Measurements from ENCODE around the gene TMEM163. TPM values are rescaled to one million over a fixed set of nuclear protein-coding genes. Genes with fewer than 3 reads are reported as not detected.
"Not testable (repeated sequence)": the region's sequence is repeated elsewhere in the genome, so short reads cannot be mapped to it uniquely, and the experiment has no call there.

TMEM163 gene
- total RNA-seq, 1 donor: not detected

GRCh38 chr2:134763164-134763710 lies 44.4 kb upstream of the TMEM163 start:
- Histone ChIP-seq H3K27me3 (ENCODE audit: insufficient read depth, low read length) (peaks cover 3% of the 10 kb centered on the region), H4K20me1 (ENCODE audit: insufficient read depth, low read length) (no peaks in the 10 kb centered on the region), H3K4me1 (ENCODE audit: insufficient read depth, low read length) (peaks cover 2% of the 10 kb centered on the region), H2AFZ (ENCODE audit: low read length) (no peak overlapping the region), H3K4me3 (ENCODE audit: insufficient read depth, low read length) (no peak overlapping the region), H3K9me3 (ENCODE audit: low read depth, low read length) (no peaks in the 10 kb centered on the region), H3K4me2 (ENCODE audit: insufficient read depth, low read length) (no peak overlapping the region), H3K27ac (ENCODE audit: low read depth, low read length) (no peak overlapping the region), H3K79me2 (ENCODE audit: insufficient read depth, low read length) (no peaks in the 10 kb centered on the region), H3K36me3 (ENCODE audit: insufficient read depth, low read length) (no peaks in the 10 kb centered on the region)
- TF ChIP-seq CTCF (IDR thresholded peaks at IDR 0.05; ENCODE audit: extremely low read depth, low read depth, low read length): no peak
- DNase-seq (ENCODE audit: insufficient read length, low spot score, missing footprints): no peak

- no peak for DNase-seq (ENCODE audit: insufficient read length, low spot score, missing footprints)
- peaks cover 3% of the 10 kb centered on the region for H3K27me3 ChIP-seq (ENCODE audit: insufficient read depth, low read length)
- H3K4me3 ChIP-seq (ENCODE audit: insufficient read depth, low read length): no peak overlapping the region
- no peaks in the 10 kb centered on the region for H4K20me1 ChIP-seq (ENCODE audit: insufficient read depth, low read length)
- H3K4me2 ChIP-seq (ENCODE audit: insufficient read depth, low read length): no peak overlapping the region
- H3K9me3 ChIP-seq (ENCODE audit: low read depth, low read length): no peaks in the 10 kb centered on the region
- H3K36me3 ChIP-seq (ENCODE audit: insufficient read depth, low read length): no peaks in the 10 kb centered on the region
- peaks cover 2% of the 10 kb centered on the region for H3K4me1 ChIP-seq (ENCODE audit: insufficient read depth, low read length)
- no peaks in the 10 kb centered on the region for H3K79me2 ChIP-seq (ENCODE audit: insufficient read depth, low read length)
- TF ChIP-seq CTCF (IDR thresholded peaks at IDR 0.05; ENCODE audit: extremely low read depth, low read depth, low read length): no peak
- H3K27ac ChIP-seq (ENCODE audit: low read depth, low read length): no peak overlapping the region
- H2AFZ ChIP-seq (ENCODE audit: low read length): no peak overlapping the region
These were observed 43.7 kb upstream of the TMEM163 start for GRCh38 chr2:134762508-134762907.

- no peak overlapping the region for H3K27ac ChIP-seq (ENCODE audit: low read depth, low read length)
- no peaks in the 10 kb centered on the region for H3K79me2 ChIP-seq (ENCODE audit: insufficient read depth, low read length)
- no peak overlapping the region for H3K4me3 ChIP-seq (ENCODE audit: insufficient read depth, low read length)
- H3K36me3 ChIP-seq (ENCODE audit: insufficient read depth, low read length): no peaks in the 10 kb centered on the region
- no peak overlapping the region for H3K4me2 ChIP-seq (ENCODE audit: insufficient read depth, low read length)
- TF ChIP-seq CTCF (IDR thresholded peaks at IDR 0.05; ENCODE audit: extremely low read depth, low read depth, low read length): no peak
- peaks cover 3% of the 10 kb centered on the region for H3K27me3 ChIP-seq (ENCODE audit: insufficient read depth, low read length)
- H3K9me3 ChIP-seq (ENCODE audit: low read depth, low read length): no peaks in the 10 kb centered on the region
- no peaks in the 10 kb centered on the region for H4K20me1 ChIP-seq (ENCODE audit: insufficient read depth, low read length)
- no peak overlapping the region for H2AFZ ChIP-seq (ENCODE audit: low read length)
- no peak for DNase-seq (ENCODE audit: insufficient read length, low spot score, missing footprints)
- peaks cover 2% of the 10 kb centered on the region for H3K4me1 ChIP-seq (ENCODE audit: insufficient read depth, low read length)
These were observed 41.6 kb upstream of the TMEM163 start for GRCh38 chr2:134760385-134760784.

GRCh38 chr2:134758633-134759032 lies 39.8 kb upstream of the TMEM163 start:
- no peak for DNase-seq (ENCODE audit: insufficient read length, low spot score, missing footprints)
- Histone ChIP-seq H3K9me3 (ENCODE audit: low read depth, low read length) (no peaks in the 10 kb centered on the region), H3K36me3 (ENCODE audit: insufficient read depth, low read length) (no peaks in the 10 kb centered on the region), H3K79me2 (ENCODE audit: insufficient read depth, low read length) (no peaks in the 10 kb centered on the region), H3K4me1 (ENCODE audit: insufficient read depth, low read length) (peaks cover 2% of the 10 kb centered on the region), H3K4me3 (ENCODE audit: insufficient read depth, low read length) (no peak overlapping the region), H3K27ac (ENCODE audit: low read depth, low read length) (no peak overlapping the region), H3K27me3 (ENCODE audit: insufficient read depth, low read length) (peaks cover 3% of the 10 kb centered on the region), H4K20me1 (ENCODE audit: insufficient read depth, low read length) (no peaks in the 10 kb centered on the region), H2AFZ (ENCODE audit: low read length) (no peak overlapping the region), H3K4me2 (ENCODE audit: insufficient read depth, low read length) (no peak overlapping the region)
- TF ChIP-seq CTCF (IDR thresholded peaks at IDR 0.05; ENCODE audit: extremely low read depth, low read depth, low read length): no peak

- not testable (repeated sequence) for H2AFZ ChIP-seq (ENCODE audit: low read length); H3K27me3 ChIP-seq (ENCODE audit: insufficient read depth, low read length); H3K4me2 ChIP-seq (ENCODE audit: insufficient read depth, low read length); DNase-seq (ENCODE audit: insufficient read length, low spot score, missing footprints); H3K9me3 ChIP-seq (ENCODE audit: low read depth, low read length); H3K4me3 ChIP-seq (ENCODE audit: insufficient read depth, low read length); H3K79me2 ChIP-seq (ENCODE audit: insufficient read depth, low read length); H3K36me3 ChIP-seq (ENCODE audit: insufficient read depth, low read length); H3K27ac ChIP-seq (ENCODE audit: low read depth, low read length); H3K4me1 ChIP-seq (ENCODE audit: insufficient read depth, low read length); H4K20me1 ChIP-seq (ENCODE audit: insufficient read depth, low read length)
These were observed 33.2 kb upstream of the TMEM163 start for GRCh38 chr2:134751981-134752380.

Data from osteoblast (primary cell).